ENCODE results near the gene TRPM5. TPM values are rescaled to one million over a fixed set of nuclear protein-coding genes. Genes with fewer than 3 reads are reported as not detected.
"Not testable (repeated sequence)": the region's sequence is repeated elsewhere in the genome, so short reads cannot be mapped to it uniquely, and the experiment has no call there.

The TRPM5 gene
- 0.11 TPM in 1 of 2 replicates, not detected in the other for total RNA-seq (2014; rRNA removed; shearing (Covaris generic))

DNA sequence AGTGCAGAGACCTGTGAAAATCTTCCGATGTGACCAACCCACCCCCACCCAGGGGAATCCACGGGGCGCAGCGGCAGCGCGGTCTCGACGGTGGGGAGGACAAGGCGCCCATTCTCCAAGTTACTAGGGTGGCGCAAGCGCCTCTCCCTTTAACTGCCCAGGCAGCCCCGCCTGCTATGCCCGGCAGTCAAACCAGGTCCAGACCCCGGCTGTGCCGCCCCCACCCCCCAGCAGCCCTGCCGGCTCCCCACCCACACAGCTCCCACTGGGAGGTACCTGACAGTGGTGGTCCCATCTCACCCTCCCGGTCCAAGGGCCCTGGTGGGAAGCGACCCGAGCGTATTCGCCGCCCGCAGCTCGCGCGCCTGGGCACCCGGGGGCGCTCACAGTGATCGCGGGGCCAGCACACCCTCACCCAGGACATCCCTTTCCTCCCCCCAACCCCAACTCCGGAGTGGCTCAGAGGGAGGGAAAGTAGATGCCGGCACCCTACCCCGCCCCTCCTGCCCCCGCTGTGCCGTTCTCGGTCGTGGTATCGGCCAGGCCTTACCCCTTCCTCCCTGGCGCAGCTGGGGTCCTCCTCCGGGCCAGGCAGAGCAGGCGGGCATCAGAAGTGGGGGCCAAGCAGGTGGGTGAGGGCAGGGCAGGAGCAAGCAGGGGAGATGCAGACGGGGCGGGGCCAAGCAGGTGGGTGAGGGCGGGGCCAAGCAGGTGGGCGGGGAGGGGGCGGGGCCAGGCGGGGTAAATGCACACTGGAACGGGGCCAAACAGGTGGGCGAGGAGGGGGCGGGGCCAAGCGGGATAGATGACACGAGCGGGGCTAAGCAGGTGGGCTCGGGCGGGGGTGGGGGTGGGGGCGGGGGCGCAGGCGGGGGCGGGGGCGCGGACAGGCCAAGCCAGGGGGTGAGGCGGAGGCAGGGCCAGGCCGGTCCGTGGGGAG, at the start of gene TRPM5:
Gene TRPM5, minus strand, starts transcription at position 634 of the 940 bp plus-strand sequence. CDS start 21,478 bp downstream, outside the sequence.
- DNase-seq (ENCODE audit: low read depth) = no peak

- DNase-seq (ENCODE audit: low read depth) = no peak
Measured at GRCh38 chr11:2489083-2489482, 44.8 kb upstream of the TRPM5 start.

DNA sequence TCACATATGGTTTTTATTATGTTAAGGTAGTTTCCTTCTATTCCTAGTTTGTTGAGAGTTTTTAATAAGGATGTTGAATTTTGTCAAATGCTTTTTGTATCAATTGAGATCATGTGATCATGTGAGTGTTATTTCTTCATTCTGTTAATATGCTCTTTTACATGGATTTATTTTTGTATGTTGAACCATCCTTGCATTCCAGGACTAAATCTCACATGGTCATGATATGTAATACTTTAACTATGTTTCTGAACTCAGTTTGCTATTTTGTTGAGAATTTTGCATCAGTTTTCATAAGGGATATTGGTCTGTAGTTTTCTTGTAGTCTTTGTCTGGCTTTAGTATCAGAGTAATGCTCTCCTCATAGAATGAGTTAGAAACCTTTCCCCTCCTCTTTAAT, 43.7 kb upstream of the TRPM5 start:
- DNase-seq (ENCODE audit: low read depth) = no peak

DNA sequence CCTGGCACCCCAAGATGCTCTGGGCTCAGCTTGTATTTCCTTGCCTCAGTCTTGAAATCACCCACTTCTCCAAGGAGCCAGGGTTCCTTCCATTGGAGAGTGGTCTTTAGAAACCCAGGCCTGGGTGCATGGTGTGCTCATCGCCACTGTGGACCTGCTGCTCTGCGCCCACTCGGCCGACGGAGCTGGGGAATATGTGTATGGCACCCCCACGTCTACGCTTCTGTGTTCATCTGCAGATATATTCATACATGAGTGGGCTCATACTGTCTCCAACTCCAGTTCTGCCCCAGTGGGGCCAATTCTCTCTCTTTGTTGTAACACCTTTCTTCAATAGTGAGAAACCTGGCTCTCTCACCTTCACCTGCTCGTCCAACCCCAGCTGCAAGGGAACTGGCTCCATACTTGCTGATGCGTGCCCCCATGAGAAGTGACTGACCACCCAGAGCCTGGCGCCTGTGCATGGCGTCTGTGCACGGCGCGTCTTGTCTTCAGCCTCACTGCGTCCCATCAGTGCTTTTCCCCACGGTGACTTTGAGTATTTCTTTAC, 40.3 kb upstream of the TRPM5 start:
- DNase-seq (ENCODE audit: low read depth) = no peak

DNA sequence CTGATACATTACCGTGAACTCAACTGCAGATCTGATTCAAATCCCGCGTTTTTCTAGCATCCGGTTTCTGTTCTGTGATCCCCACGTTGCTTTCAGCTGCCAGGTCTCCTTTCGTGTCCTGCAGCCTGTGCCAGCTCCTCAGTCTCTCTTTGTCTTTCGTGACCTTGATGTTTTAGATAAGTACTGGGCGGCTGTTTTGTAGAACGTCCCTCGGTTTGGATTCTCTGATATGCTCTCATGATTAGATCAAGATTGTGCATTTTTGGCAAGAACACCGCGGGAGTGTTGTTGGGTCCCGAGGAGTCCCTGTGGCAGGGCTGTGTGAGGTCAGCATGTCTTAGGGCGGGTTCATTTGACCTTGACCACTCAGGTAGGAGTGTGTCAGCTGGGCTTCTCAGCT, 39.1 kb upstream of the TRPM5 start:
- DNase-seq (ENCODE audit: low read depth) = no peak

- no peak for DNase-seq (ENCODE audit: low read depth)
Measured at GRCh38 chr11:2482745-2483144, 38.4 kb upstream of the TRPM5 start.

- no peak for DNase-seq (ENCODE audit: low read depth)
Measured at GRCh38 chr11:2482204-2482603, 37.9 kb upstream of the TRPM5 start.

DNA sequence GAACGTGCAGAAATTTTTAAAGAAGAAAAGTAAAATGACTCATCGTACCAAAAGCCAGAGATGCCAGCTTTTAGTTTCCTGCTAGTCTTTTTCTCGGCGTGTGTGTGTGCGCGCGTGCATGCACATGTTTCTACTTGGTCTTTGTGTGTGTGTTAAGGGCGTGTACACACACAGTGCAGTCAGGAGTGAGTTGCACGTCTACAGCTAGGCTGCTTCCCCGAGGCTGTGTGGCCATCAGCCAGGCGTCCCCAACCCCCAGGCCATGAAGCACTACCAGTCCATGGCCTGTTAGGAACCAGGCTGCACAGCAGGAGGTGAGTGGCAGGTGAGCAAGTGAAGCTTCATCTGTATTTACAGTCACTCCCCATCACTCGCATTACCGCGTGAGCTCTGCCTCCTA, 36.9 kb upstream of the TRPM5 start:
- no peak for DNase-seq (ENCODE audit: low read depth)

- DNase-seq (ENCODE audit: low read depth) = no peak
Measured at GRCh38 chr11:2480874-2481220, 36.5 kb upstream of the TRPM5 start.

DNA sequence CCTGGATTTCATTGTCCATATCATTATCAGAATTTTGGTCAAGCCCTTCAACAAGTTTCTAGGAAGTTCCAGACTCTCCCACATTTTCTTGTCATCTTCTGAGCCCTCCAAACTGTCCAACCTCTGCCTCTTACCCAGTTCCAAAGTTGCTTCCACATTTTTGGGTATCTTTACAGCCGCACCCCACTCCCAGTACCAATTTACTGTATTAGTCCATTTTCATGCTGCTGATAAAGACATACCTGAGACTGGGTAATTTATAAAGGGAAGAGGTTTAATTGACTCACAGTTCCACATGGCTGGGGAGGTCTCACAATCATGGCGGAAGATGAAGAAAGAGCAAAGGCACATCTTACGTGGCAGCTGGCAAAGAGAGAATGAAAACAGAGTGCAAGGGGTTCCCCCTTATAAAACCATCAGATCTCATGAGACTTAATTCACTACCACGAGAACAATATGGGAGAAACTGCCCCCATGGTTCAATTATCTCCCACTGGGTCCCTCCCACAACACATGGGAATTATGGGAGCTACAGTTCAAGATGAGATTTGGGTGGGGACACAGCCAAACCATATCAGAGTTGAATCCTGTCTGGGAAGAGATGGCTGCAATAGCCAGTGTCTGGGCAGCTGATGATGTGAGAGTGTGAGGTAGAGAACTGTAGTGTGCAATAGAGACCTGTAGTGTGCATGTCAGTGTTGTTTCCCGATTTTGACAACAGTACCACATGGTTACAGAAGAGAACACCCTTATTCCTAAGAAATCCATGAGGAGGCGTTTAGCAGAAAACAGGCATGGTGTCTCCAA, 36.0 kb upstream of the TRPM5 start:
- not testable (repeated sequence) for DNase-seq (ENCODE audit: low read depth)

- no peak for DNase-seq (ENCODE audit: low read depth)
Measured at GRCh38 chr11:2477936-2478335, 33.6 kb upstream of the TRPM5 start.

GRCh38 chr11:2477254-2477653, 32.9 kb upstream of the TRPM5 start:
- no peak for DNase-seq (ENCODE audit: low read depth)

DNA sequence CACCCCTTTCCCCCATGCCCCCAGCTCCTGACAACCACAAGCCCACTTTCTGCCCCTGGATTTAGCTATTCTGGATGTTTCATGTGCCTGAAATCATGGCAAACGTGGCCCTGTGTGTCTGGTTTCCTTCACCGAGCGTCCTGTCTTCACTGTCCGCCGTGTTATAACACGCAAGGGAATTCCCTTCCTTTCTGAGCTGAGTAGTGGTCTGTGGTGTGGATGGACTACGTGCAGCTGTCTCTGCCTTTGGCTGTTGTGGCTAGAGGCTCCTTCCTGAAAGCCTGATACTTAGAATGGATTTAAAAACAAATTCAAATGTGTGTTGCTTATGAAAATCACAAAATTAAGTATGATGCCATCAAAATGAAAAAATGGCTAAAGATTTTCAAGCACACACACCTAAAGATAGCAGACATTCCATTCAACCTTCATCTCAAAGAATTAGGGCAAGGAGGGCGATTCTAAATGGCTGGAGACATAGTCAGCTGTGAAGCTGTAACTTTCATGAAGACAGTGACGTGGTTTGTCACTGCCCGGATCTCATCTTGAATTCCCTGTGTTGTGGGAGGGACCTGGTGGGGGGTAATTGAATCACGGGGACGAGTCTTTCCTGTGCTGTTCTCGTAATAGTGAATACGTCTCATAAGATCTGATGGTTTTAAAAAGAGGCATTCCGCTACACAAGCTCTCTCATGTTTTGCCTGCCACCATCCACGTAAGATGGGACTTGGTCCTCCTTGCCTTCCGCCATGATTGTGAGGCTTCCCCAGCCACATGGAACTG, 31.0 kb upstream of the TRPM5 start:
- DNase-seq (ENCODE audit: low read depth) = no peak

- DNase-seq (ENCODE audit: low read depth) = no peak
Measured at GRCh38 chr11:2474059-2474901, 30.0 kb upstream of the TRPM5 start.

GRCh38 chr11:2473361-2474058, 29.2 kb upstream of the TRPM5 start:
- DNase-seq (ENCODE audit: low read depth) = no peak

- DNase-seq (ENCODE audit: low read depth) = no peak
Measured at GRCh38 chr11:2472428-2473186, 28.3 kb upstream of the TRPM5 start.

- DNase-seq (ENCODE audit: low read depth) = no peak
Measured at GRCh38 chr11:2471804-2472096, 27.4 kb upstream of the TRPM5 start.

DNA sequence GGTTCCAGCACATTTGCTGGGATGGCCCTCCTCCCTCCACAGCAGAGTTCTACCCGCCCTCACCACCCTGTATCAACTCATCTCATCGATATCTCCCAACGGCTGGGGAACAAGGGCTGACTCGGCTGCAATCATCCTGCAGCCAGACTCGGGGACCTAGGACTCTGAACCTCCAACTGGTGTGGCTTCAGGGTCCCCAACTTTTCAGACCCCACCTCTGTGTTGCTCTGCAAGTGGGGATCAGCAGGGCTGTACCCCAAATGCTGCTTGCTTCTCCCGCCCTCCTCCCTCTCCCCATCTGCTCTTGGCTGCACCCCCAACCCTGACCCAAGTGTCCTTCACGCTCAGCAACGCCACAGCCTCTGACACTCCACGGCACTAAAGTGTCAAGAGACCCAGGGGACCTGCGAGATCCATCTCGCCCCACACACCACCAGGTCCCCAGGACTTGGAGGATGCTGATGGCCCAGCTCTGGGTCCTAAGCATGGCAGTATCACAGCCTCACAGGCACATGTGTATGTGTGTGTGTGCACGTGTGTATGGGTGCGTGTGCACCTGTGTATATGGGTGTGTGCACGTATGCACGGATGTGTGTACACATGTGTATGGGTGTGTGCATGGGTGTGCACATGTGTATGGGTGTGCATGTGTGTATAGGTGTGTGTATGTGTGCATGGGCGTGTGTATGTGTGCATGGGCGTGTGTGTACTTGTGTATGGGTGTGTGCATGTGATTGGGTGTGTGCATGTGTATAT, 26.9 kb upstream of the TRPM5 start:
- no peak for DNase-seq (ENCODE audit: low read depth)

- no peak for DNase-seq (ENCODE audit: low read depth)
Measured at GRCh38 chr11:2470495-2470894, 26.2 kb upstream of the TRPM5 start.

Measured in Daoy (cell line).